ENCODE data around the gene STAT4.
A peak's percentile ranks its signal among the peaks of the same experiment; 100 is the strongest.
"Not testable (repeated sequence)": the region's sequence is repeated elsewhere in the genome, so short reads cannot be mapped to it uniquely, and the experiment has no call there.

Gene STAT4

DNA sequence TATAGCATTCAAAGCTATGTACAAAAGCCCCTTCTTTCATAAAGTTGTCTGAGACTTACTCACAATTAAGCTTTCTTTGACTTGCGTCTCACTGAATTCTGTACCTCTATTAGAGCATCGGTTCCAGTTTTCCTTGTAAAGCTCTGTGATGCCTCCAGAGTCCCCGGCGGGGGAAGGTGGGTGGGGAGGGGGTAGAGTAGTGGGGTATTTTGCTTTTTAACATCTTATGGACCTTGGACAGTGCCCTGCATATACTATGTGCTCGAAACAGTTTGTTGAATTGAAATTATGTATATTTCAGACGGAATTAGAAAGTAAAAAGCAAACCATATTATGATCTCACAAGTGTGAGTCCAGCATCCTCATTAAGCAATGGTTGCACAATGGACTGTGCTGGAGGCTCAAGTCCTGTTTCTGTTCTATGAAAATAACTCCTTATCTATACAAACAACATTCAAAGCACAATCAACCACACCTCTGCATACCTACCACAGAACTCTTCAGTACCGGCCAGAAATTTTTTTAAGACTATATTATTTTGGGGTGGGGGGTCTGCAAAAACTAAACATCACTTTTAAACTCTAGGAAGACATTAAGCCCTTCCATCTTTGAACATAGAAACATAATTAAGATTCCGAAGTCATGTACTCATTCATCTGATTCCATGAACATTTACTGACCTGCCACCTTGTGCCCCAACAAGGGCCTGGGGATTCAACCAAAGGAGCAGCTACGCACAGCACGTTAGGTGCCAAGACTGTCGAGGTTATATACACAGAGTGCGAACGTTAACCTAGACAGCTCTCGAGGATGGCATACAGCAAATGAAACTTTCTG is 137.7 kb downstream of the STAT4 start:
- DNase-seq = no peak

- DNase-seq = no peak
These were observed 138.4 kb downstream of the STAT4 start for GRCh38 chr2:191012346-191012745.

DNA sequence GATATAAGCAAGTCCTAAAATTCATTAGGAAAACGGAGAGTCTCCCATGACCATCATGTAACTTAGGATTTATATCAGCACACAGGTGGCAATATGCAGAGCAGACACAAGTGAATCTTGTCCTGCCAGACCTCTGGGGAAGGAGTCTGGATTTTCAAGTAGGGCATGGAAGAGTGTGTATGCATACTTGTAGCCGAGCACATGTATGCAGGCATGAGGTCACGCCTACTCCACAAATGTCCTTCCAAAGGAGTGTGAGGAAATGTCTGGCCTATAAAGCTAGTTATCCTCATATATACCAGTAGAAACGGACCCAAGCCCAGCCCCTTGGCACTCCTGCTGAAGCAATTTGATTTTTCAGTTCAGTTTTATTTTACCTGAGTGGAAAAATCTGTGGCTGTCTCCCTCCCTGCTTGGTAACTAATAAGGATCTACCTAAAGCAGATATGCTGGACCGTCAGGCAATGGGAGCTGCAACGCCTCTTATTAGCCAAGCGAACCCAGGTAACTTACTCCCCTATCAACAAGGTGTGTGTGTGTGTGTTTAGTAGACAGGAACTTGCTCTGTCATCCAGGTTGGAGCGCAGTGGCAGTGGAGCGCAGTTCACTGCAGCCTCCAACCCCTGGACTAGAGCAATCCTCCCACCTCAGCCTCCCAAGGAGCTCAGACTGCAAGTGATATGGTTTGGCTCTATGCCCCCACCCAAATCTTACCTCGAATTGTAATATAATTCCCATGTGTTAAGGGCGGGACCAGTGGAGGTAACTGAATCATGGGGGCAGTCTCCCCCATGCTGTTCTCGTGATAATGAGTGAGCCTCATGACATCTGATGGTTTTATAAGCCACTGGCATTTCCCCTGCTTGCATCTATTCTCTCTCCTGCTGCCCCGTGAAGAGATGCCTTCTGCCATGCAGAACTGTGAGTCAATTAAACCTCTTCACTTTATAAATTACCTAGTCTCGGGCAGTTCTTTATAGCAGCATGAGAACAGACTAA is 139.6 kb downstream of the STAT4 start:
- no peak for DNase-seq

DNA sequence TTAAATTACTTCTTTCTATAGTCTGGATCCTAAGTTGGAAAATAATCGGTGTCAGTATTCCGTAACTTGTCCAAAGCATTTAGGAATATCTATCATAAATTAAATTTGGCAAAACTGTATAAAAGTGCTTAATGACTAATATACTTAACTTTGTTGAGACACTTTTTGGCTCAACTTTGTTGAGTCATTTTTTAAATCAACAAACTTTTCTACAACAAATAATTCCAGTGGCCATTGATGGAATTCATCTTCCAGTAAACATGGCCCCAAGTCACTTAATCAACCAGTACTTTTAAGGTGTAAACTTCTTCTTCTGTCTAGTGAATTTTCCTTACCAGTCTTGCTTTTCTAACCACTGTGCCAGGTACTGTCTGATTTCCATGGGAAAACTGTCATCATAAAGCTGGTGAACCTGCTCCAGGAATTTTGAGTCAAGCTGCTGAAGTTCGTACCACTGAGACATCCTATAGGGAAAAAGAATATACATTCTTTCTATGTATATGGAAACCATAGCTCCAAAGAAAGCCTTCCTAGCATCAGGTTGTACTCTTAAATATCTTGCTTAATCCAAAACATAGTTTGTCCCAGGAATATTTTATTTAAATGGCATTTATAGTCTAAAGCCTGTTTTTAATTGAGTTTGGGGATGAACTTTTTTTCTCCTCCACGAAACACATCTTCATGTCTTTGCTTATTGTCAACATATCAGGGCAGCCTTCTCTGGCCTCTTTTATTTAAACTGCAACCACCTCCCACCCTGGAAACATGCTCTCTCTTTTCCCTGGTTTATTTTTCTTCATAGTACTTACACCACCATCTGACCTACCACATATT is 141.0 kb downstream of the STAT4 start:
- DNase-seq = no peak

- no peak for DNase-seq
These were observed 142.5 kb downstream of the STAT4 start for GRCh38 chr2:191008286-191008685.

- DNase-seq = no peak
These were observed 143.6 kb downstream of the STAT4 start for GRCh38 chr2:191006997-191007783.

DNA sequence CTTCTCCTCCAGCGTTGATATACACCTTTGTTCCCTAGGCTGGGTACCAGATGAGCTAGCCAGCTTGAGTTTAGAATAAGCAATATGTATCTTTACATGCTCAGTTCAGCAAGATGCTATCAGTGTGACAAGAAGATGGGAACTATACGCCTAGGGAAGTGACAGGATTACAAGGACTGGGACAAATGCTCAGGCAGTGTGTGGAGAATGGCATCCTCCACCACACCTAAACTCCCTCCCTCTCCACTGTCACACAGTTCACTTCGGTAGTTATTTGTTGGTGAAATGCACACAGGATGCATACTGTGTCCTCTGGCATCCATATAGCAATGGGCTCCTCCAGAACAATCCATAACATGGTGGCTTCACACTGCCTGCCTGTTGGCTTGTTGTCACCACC is 144.5 kb downstream of the STAT4 start:
- DNase-seq = no peak

DNA sequence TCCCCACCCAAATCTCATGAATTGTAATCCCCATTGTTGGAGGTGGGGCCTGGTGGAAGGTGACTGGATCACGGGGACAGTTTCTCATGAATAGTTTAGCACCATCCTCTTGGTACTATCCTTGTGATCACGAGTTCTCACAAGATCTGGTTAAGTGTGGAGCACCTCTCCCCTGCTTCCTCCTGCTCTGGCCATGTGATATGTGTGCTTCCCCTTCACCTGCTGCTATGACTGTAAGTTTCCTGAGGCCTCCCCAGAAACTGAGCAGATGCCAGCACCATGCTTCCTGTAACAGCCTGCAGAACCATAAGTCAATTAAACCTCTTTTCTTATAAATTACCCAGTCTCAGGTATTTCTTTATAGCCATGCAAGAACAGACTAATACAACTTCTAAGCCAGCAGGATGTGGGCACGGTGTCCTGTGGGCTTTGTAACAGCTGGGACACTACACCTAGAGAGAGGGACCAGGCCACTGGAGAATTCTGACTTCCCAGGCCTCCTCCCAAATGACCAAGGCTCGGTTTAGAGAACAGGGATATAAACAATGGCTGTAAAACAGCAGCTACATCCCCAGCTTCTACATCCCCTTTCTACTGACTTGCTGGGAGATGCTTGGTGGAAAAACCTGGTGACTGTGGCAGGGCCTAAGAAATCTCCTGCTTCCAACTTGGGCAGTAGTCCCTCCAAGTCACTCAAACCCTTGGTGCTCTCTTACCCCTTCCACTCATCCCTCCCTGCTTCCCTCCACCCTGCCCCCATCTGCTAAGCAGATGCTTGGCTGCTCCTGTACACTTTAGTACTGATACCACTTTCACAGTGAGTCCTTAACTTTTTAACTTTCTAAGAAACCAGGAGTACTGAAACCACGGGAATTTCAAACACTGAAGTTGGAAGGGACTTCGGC is 147.1 kb downstream of the STAT4 start:
- no peak for DNase-seq

DNA sequence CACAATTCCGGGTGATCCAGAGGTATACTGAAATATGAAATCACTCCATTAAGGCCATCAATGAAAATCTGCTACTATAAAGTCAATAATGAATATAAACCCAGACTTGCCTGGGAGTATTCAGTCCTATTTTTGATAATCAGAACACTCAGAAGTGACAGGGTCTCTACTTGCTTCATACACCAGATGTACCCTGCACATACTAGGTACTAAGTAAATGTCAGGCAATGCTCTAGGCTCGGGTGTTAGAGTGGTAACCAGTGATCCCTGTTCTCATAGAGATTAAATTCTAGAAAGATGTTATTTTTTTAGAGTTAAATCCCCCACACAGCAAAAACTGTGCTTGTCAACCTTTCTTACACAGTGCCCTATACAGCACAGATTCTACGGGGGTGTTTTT is 149.2 kb downstream of the STAT4 start:
- no peak for DNase-seq

DNA sequence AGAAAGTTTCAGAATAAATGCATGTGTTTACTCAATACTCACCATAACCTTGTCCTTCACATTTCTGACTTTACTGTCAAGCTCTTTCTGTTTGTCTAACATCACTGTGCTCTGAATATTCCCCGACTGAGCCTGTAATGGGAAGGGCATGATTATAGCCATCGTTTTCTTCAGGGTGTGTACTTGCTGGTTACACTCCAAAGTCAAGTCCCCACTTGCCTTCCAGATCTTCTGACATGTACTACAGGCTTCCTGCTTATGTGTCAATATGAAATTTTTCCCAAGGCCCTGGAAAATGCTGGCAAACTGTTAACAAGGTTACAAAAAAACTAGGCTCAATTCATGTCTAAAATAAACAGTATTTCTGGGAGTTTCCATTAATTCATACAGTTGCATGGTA is 149.8 kb downstream of the STAT4 start:
- DNase-seq = no peak

- no peak for DNase-seq
These were observed 150.7 kb downstream of the STAT4 start for GRCh38 chr2:190999949-191000665.

- no peak for DNase-seq
These were observed 151.7 kb downstream of the STAT4 start for GRCh38 chr2:190999058-190999457.

- DNase-seq = no peak
These were observed 153.2 kb downstream of the STAT4 start for GRCh38 chr2:190997526-190998113.

- no peak for DNase-seq
These were observed 153.8 kb downstream of the STAT4 start for GRCh38 chr2:190996947-190997346.

DNA sequence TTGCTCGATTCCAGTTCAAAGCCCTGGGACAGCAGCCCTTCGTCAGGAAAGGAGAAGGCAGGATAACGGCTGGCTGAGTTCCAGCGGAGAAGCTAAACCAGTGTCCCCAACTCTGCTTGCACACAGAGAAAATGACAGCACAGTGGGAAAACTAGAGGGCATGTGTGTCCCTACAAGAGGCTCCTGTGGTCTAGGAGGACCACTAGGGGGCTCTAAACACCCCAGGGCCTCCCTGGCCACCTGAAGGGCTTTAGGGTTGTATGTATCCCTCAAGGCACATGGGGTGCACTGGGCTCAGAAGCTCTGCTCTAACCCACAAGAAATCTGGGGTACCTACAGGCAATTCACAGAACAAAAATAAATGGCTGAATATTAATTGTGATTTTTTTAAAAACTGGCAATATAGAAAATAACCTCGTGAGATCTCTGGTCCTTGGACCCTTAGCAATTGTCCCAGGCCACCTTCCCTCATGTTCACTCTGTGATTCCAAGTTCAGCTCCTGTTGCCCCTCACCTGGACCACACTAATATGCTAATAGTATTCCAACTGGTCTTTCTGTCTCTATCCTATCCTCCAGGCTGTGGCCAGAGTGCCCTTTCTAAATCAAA is 154.4 kb downstream of the STAT4 start:
- peak; percentile 35 for DNase-seq

- DNase-seq = not testable (repeated sequence)
These were observed 155.5 kb downstream of the STAT4 start for GRCh38 chr2:190995315-190995714.

- DNase-seq = no peak
These were observed 156.6 kb downstream of the STAT4 start for GRCh38 chr2:190994148-190994547.

DNA sequence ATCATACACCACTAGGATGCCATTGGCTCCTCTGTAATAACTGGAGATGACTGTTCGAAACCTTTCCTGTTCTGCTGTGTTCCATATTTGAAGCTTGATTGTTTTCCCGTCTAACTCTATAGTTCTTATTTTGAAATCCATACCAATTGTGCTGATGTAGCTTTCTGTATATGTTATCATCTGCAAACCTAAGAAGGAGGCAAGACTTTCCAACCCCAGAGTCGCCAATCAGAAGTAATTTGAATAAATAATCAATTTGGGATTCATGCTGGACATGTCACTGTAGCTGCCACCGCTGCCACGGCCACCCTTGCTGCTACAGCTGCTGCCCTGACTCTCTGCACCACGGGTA is 157.5 kb downstream of the STAT4 start:
- no peak for DNase-seq

- DNase-seq = no peak
These were observed 160.7 kb downstream of the STAT4 start for GRCh38 chr2:190990132-190990531.

Data from activated gamma-delta T cell treated with Interleukin-2 at 50 U/mL for 16 hours (primary cell).